22Rv1 (cell line): ENCODE measurements around the gene PAK4.

Experiments
- CTCF ChIP-seq: fragments of 450-650 bp; IDR thresholded peaks from 2 replicates; pipeline ENCODE4 v1.5.1; 2017; ENCODE audit warnings: mild to moderate bottlenecking
- ZFX ChIP-seq: fragments of 450-650 bp; IDR thresholded peaks from 2 replicates; pipeline ENCODE4 v1.6.1; 2017; ENCODE audit warnings: antibody characterized with exemption, borderline replicate concordance

GRCh38 chr19:39138221-39139211 lies 12.9 kb downstream of the PAK4 start:
- TF ChIP-seq CTCF (no peak), ZFX (no peak)
